Measurements from ENCODE around the gene RPEL1.
"Not testable (repeated sequence)": the region's sequence is repeated elsewhere in the genome, so short reads cannot be mapped to it uniquely, and the experiment has no call there.

Gene RPEL1

DNA sequence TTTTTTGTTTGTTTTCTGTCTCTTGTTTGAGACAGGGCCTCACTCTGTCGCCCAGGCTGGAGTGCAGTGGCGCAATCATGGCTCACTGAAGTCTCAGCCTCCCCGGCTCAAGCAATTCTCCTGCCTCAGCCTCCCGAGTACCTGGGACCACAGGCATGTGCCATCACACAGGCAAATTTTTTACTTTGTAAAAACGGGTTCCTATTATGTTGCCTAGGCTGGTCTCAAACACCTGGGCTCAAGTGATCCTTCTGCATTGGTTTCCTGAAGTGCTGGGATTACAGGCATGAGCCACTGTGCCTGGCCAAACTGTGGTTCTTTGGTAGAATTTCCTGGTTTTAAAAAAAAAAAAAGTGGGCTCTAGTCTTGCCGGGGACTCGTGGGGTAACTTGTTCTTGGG is at the start of gene RPEL1:
RPEL1 (plus strand) TSS at position 301 of the 400 bp plus-strand sequence. CDS start 110 bp downstream, outside the sequence.
- not testable (repeated sequence) for DNase-seq

DNA sequence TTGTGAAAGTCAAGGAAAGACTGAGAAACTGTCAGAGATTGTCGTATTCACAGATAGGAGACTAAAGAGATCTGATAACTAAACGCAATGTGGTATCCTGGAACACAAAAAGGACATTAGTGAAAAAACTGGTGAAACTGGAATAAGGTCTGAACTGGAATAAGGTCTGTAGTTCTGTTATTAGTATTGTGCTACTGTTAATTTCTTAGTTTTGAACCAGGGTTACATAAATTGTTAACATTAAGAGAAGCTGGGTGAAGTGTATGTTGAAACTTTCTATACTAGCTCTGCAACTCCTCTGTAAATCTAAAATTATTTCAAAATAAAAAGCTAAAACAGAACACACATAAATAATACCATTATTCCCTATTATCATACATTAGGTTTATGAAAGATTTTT is 49.2 kb upstream of the RPEL1 start:
- DNase-seq: no peak

DNA sequence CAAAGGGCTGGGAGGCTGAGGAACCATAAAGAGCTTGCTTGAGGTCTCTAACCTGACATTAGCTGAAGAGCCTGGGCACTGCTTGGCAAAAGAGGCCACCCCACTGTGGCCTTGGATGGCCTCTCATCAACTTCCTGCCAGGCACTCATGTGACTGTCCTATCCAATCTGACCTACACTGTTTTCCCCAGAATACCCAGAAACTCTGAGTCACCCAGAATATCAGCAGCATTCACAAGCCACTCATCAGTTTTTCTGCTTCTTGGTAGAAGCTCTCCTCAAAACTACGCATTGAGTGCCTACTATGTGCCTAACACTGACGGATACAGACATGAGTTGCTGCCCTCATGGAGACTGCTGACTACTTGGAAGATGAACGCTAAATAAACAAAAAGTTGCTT is 48.5 kb upstream of the RPEL1 start:
- DNase-seq: no peak

DNA sequence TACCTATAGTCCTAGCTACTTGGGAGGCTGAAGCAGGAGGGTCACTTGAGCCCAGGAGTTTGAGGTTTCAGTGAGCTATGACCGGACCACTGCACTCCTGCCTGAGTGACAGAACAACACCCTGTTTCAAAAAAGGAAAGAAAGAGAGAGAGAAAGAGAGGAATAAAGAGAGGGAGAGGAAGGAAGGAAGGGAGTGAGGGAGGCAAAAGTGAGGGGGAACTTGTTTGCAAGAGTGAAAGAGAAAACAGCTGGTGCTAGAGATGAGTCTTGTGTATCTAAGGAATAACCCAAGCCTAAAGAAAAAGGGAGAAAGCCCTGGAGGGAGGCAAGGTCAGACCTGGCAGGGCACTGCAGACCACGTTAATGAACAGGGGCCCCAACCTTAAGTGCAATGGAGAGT is 47.8 kb upstream of the RPEL1 start:
- DNase-seq: no peak

DNA sequence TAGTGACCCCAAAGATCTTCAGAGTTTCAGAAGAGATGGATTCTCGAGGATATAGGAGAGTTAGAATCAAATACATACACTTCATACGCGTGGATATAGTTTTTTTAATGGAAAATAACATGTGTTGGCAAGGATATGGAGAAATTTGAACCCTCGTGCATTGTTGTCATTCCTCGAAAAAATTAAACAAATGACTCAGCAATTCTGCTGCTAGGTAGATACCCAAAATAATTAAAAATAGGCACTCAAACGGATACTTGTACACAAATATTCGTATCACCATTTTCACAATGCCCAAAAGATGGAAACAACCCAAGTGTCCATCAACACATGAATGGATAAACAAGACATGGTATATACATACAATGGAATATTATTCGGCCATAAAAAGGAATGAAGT is 47.0 kb upstream of the RPEL1 start:
- DNase-seq: no peak

DNA sequence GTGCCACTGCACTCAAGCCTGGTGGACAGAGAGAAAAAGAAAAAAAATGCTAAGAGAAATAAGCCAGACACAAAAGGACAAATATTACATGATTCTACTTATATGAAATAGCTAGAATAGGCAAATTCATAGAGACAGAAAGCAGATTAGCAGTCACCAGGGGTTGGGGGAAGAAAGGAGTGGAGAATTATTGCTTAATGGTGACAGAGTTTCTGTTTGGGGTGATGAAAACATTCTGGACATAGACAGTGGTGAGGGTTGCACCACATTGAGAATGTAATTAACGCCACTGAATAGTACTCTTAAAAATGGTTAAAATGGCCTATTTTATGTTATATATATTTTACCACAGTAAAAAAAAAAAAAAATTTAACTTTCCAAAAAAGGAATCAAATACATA is 46.2 kb upstream of the RPEL1 start:
- no peak for DNase-seq

DNA sequence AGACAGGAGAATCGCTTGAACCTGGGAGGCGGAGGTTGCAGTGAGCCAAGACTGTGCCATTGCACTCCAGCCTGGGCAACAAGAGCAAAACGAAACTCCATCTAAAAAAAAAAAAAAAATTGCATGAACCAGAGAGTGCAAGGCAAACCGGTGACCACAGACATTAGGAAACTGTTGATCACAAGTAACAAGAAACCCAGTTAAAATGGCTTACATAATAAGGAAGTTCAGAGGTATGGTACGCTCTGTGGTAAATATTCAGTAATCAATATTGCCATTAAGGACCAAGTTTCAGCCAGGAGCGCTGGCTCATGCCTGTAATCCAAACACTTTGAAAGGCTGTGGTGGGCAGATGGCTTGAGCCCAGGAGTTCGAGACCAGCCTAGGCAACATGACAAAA is 43.4 kb upstream of the RPEL1 start:
- no peak for DNase-seq

DNA sequence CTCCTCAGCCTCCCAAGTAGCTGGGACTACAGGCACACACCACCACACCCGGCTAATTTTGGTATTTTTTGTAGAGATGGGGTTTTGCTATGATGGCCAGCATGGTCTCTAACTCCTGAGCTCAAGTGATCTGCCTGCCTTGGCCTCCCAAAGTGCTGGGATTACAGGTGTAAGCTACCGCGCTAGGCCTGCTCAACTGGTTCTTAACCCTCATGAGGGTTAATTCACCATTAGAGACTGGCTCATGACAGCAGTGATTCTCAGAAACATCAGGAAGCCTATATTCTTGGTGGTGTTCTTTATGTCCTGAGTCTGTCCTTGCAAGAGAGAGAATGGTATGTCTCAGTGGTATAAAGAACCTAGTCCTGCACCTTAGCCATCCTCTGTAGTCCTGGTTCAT is 42.2 kb upstream of the RPEL1 start:
- DNase-seq: no peak

DNA sequence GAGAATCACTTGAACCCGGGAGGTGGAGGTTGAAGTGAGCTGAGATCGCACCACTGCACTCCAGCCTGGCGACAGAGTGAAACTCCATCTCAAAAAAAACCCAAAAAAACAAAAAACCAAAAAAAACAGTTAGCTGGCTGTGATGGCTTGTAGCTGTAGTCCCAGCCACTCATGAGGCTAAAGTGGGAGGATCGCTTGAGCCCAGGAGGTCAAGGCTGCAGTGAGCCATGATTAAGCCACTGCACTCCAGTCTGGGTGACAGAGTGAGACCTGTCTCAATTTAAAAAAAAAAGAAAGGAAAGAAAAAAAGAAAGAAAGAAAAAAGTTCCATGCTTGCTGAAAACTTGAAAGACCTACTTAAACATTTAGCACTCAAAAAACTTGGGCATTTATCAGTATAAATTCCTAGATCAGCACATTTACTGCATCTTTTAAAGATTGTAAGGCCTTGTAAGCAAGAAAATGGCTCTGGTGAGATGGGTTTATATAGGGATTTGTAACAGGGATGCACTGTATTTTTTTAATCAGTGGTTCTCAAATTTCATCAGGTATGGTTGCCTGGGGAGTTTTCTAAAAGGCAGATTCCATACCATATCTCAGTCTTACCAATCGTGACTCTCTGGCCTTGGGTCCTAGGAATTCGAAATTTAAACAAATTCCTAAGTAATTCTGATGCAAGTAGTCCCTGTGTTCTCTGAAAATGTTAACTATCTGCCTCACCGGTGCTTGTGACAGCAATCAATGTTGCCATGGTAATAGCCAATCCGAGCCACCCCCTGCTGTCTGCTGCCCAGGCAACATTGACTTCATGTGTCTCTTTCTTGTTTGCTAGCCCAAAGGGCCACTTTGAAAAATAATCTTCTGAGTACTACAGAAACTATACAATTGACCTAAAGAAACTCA is 41.1 kb upstream of the RPEL1 start:
- DNase-seq: no peak

DNA sequence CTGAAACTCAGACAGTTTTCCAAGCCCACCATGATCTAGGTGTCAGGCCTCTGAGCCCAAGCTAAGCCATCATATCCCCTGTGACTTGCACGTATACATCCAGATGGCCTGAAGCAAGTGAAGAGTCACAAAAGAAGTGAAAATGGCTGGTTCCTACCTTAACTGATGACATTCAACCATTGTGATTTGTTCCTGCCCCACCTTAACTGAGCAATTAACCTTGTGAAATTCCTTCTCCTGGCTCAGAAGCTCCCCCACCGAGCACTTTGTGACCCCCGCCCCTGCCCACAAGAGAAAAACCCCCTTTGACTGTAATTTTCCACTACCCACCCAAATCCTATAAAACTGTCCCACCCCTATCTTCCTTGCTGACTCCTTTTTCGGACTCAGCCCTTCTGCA is 40.3 kb upstream of the RPEL1 start:
- not testable (repeated sequence) for DNase-seq

DNA sequence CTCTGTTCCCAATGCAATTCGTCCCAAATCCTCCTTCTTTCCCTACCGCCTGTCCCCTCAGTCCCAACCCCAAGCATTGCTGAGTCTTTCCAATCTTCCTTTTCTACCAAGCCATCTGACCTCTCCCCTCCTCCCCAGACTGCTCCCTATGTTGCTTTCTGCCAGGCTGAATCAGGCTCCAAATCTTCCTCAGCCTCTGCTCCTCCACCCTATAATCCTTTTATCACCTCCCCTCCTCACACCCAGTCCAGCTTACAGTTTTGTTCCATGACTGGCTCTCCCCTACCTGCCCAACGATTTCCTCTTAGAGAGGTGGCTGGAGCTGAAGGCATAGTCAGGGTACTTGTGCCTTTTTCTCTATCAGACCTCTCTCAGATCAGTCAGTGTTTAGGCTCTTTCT is 39.0 kb upstream of the RPEL1 start:
- DNase-seq: not testable (repeated sequence)

DNA sequence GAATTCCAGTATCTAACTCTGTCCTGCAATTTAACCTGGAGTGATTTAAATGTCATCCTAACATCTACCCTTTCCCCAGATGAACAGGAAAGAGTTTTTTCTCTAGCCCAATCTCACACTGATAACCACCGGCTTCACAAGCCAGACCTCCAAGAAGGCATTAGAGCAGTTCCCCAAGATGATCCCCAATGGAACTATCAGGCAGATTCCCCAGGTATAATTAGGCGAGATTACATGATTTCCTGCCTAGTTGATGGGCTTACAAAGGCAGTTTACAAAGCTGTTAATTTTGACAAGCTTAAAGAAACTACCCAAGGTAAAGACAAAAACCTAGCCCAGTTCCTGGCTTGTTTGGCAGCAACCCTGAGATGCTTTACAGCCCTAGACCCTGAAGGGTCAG is 38.5 kb upstream of the RPEL1 start:
- no peak for DNase-seq

DNA sequence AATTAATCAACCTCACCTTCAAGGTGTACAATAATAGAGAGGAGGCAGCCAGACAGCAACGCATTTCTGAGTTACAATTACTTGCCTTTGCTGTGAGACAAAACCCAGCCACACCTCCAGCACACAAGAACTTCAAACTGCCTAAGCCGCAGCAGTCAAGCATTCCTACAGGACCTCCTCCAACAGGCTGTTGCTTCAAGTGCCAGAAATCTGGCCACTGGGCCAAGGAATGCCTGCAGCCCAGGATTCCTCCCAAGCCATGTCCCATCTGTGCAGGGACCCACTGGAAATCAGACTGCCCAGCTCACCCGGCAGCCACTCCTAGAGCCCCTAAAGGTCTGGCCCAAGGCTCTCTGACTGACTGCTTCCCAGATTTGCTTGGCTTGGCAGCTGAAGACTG is 38.0 kb upstream of the RPEL1 start:
- not testable (repeated sequence) for DNase-seq

DNA sequence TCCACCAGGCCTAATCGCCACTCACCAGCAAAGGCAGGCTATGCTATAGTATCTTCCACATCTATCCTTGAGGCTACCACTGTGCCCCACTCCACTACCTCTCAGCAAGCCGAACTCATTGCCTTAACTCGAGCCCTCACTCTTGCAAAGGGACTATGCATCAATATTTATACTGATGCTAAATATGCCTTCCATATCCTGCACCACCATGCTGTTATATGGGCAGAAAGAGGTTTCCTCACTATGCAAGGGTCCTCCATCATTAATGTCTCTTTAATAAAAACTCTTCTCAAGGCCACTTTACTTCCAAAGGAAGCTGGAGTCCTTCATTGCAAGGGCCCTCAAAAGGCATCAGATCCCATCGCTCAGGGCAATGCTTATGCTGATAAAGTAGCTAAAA is 35.4 kb upstream of the RPEL1 start:
- DNase-seq: not testable (repeated sequence)

DNA sequence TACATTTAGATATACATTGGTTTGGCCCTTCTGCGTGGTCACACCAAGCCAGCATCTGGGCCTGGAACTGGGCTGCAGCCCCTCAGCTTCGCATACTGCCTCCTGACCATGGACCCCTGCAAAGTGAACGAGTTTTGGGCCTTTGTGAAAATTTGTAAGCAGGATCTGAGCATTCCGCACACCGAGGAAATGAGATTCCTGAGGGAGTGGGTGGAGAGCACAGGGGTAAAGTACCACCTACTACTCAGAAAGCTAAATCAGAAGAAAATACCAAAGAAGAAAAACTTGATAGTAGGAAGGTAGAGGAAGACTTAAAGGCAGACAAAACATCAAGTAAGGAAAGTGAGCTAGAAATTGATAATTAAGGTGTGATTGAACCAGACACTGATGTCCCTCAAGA is 30.1 kb upstream of the RPEL1 start:
- no peak for DNase-seq

DNA sequence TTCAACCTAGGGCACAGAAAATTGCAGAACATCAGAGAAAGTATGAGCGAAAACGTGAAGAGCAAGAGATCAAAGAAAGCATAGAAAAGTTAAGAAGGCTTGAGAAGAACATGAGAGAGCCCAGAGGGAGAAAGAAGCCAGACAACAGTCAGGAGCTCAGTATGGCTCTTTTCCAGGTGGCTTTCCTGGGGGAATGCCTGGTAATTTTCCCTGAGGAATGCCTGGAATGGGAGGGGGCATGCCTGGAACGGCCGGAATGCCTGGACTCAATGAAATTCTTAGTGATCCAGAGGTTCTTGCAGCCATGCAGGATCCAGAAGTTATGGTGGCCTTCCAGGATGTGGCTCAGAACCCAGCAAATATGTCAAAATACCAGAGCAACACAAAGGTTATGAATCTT is 29.3 kb upstream of the RPEL1 start:
- DNase-seq: not testable (repeated sequence)

DNA sequence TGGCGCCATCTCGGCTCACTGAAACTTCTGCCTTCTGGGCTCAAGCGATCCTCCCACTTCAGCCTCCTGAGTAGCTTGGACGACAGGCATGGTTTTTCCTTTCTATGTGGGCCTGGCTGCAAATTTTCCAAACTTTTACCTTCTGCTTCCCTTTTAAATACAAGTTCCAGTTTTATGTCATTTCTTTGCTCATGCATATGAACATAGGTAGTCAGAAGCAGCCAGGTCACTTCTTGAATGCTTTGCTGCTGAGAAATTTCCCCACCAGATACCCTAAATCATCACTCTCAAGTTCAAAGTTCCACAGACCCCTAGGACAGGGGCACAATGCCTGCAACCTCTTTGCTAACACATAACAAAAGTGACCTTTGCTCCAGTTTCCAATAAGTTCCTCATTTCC is 21.6 kb upstream of the RPEL1 start:
- no peak for DNase-seq

DNA sequence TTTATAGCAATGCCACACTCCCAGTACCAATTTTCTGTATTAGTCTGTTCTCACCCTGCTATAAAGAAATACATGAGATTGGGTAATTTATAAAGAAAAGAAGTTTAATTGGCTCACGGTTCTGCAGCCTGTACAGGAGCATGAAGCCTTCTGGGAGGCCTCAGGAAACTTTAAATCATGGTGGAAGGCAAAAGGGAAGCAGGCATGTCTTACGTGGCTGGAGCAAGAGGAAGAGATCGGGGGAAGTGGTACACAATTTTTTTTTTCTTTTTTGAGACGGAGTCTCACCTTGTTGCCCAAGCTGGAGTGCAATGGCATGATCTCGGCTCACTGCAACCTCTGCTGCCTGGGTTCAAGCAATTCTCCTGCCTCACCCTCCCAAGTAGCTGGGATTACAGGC is 21.0 kb upstream of the RPEL1 start:
- not testable (repeated sequence) for DNase-seq

DNA sequence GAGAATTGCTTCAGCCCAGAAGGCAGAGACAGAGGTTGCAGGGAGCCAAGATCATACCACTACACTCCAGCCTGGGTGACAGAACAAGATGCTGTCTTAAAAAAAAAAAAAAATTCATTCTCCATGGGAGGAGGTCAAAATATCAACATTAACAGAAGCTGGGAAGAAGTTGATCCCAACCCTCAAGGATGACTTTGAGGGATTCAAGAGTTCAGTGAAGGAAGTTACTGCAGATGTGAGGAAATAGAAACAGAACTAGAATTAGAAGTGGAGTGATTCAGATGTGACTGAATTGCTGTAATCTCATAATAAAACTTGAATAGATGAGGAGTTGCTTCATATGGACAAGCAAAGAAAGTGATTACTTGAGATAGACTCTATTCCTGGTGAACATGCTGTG is 19.7 kb upstream of the RPEL1 start:
- no peak for DNase-seq

DNA sequence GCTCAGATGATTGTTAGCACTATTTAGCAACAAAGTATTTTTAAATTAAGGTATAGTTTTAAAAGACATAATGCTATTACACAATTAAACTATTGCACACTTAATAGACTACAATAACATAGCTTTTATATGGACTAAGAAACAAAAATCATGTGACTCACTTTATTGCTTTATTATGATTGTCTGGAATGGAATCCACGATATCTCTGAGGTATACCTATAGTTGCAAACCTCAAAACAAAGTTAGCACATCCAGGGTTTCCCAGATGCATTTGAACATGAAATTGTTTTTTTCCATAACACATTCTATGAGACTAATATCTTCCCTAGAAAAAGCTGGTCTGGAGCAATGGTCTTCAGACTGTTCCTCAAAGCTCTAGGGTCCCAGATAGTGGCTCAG is 18.3 kb upstream of the RPEL1 start:
- no peak for DNase-seq

DNA sequence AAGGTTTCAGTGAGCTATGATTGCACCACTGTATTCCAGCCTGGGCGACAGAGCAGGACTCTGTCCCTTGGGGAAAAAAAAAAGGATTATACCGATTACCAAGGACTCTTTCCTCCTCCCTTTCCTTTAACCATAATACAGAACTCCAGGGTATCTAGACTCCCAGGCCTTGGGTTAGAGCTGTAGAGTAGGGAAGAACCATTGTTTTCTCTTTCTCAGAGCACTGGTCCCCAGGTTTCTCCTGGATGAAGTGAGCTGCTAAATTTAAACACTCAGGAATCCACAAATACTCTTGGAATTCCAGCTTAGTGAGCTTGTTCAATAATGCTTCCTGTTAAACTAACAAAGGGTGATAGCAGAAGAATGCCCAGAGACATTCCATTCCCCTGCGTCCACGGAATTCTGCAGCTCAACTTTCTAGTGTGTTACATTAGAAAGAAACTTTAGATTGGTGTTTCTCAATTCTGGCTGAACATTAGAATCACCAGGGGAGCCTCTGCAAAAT is 14.6 kb upstream of the RPEL1 start:
- DNase-seq: no peak

DNA sequence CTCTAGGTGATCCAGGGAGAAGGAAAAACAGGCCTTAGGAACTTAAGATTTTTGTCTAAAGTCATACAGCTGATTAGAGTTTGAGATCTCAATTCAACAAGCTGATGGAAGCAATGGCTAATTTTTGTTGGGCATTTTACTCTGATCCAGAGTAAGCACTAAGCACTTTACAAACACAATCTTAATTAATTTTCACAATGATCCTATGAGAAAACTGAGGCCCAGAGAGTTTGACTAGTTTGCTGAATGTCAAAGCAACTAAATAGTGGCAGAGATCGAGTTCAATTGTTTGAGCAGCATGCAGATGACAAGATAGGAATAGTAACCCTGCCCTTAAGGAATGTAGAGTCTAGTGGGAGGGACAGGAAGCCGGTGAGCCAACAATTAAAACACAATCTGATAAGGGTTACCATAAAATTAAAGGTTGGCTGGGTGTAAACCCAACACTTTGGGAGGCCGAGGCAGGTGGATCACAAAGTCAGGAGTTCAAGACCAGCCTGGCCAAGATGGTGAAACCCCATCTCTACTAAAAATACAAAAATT is 13.5 kb upstream of the RPEL1 start:
- no peak for DNase-seq

DNA sequence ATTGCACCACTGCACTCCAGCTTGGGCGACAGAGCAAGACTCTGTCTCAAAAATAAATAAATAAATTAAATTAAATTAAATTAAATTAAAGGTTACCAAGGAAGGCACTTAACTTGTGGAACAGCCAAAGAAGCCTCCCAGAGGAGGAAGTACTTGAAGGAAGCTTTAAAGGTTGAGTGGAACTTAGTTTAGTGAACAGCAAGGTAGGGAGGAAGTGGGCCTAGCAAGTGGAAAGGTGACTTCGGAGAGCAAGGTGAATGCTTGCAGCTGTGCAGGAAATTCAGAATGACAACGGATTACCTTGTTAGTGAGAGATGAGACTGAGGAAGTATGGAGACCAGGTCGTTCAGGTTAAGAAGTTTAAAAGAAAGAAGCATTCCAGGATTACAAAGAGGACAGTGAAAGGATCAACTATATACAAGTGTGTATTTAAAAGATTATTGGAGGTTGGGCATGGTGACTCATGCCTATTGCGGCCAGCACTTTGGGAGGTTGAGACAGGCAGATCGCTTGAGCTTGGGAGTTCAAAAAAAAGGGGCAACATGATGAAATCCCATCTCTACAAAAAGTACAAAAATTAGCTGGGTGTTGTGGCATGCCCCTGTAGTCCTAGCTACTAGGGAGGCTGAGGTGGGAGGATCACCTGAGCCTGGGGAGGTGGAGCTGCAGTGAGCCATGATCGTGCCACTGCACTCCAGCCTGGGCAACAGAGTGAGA is 12.8 kb upstream of the RPEL1 start:
- no peak for DNase-seq

DNA sequence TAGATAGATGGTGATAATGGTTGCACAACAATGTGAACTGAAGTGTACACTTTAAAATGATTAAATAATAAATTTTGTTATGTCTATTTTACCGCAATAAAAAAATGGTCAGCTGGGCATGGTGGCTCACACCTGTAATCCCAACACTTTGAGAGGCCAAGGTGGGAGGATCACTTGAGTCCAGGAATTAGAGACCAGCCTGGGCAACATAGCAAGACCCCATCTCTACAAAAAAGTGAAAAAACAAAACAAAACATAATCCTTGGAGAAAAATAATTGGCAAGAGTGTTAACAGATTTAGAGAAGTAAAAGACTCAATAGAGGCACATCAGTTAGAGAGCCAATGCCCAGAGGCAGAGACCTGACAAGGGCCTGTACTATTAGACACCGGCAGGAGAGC is 9.9 kb upstream of the RPEL1 start:
- no peak for DNase-seq

Measured in CD4-positive, alpha-beta T cell treated with Interleukin-17A for 4 hours (primary cell).